Endothelial cell of umbilical vein (primary cell): ENCODE data around the gene PTPN14. TPM values are rescaled to one million over a fixed set of nuclear protein-coding genes. Genes with fewer than 3 reads are reported as not detected.

Experiments
- BruUV-seq: library from RNA; stranded (reverse); fragments of 400-500 nt; replicated peaks from 2 replicates; lab custom pipeline; 2021; lab: Mats Ljungman, UMichigan
- CTCF ChIA-PET: fragments of 300-600, 350-600 bp; sonication (Branson Sonifier 250); formaldehyde crosslinking; loops from one replicate; lab custom pipeline; 2021; ENCODE audit warnings: antibody characterized with exemption, inconsistent platforms; lab: Charles Lee
- POLR2A ChIA-PET: fragments of 300-600, 350-600 bp; sonication (Branson Sonifier 250); formaldehyde crosslinking; loops from one replicate; lab custom pipeline; 2021; ENCODE audit warnings: antibody characterized with exemption, inconsistent platforms; lab: Charles Lee
- DNase-seq: peaks from one replicate; pipeline ENCODE4 v3.0.0-alpha.2; 2011; ENCODE audit warnings: low read depth, low spot score
- FAIRE-seq: peaks from 2 replicates; lab custom pipeline; 2011; peaks lifted over from hg19 to GRCh38; lab: Jason Lieb, UNC
- H2AFZ ChIP-seq: 2 replicates; pipeline ENCODE4 v1.6.0; 2012; ENCODE audit warnings: low read depth, low read length, control low read depth, inconsistent platforms
- H3K27ac ChIP-seq: 2 replicates; pipeline ENCODE4 v1.5.1; 2011; ENCODE audit warnings: low read depth, mild to moderate bottlenecking, control low read depth, low read length, moderate library complexity; ENCODE audit not compliant: insufficient read depth
- H3K27me3 ChIP-seq, 2 experiments: 2 replicates each; pipeline versions ENCODE4 v1.6.0 to v1.6.1; 2011; ENCODE audit warnings: low read length in 2 of 2, mixed read lengths in 1 of 2; ENCODE audit not compliant: control insufficient read depth in 2 of 2, insufficient read depth in 2 of 2
- H3K36me3 ChIP-seq, 2 experiments: 2 replicates in 1 of 2; 3 replicates in 1 of 2; pipeline ENCODE4 v1.5.1; 2011; ENCODE audit warnings: low read length in 2 of 2, mild to moderate bottlenecking in 1 of 2, moderate library complexity in 1 of 2; ENCODE audit not compliant: control insufficient read depth in 2 of 2, insufficient read depth in 2 of 2; ENCODE audit errors: extremely low read depth in 1 of 2
- H3K4me1 ChIP-seq: 3 replicates; pipeline ENCODE4 v1.5.1; 2011; ENCODE audit warnings: mild to moderate bottlenecking, low read length; ENCODE audit not compliant: control insufficient read depth, insufficient read depth; ENCODE audit errors: extremely low read depth
- H3K4me2 ChIP-seq: 2 replicates; pipeline ENCODE4 v1.6.1; 2011; ENCODE audit warnings: low read length, control low read depth, mixed read lengths; ENCODE audit not compliant: insufficient read depth
- H3K4me3 ChIP-seq, 3 experiments: fragments of 200-600 bp in 1 of 3; sonication (generic), shearing (Covaris generic) in 1 of 3; replicated peaks in 1 of 3; 2 replicates each; pipeline ENCODE4 v1.5.1; 2011 to 2016; ENCODE audit warnings: control low read depth in 3 of 3, low read length in 3 of 3, mild to moderate bottlenecking in 2 of 3, inconsistent platforms in 1 of 3, low read depth in 1 of 3, moderate library complexity in 1 of 3; ENCODE audit not compliant: insufficient read depth in 1 of 3
- H3K79me2 ChIP-seq: 2 replicates; pipeline ENCODE4 v1.6.0; 2012; ENCODE audit warnings: low read length, inconsistent platforms; ENCODE audit not compliant: control insufficient read depth, insufficient read depth
- H3K9ac ChIP-seq: replicated peaks from 2 replicates; pipeline ENCODE3; 2011; ENCODE audit warnings: low read length, control low read depth; ENCODE audit not compliant: insufficient read depth; ENCODE audit errors: extremely low read depth
- H3K9me1 ChIP-seq: replicated peaks from 3 replicates; pipeline ENCODE4 v1.6.0; 2011; ENCODE audit warnings: mild to moderate bottlenecking, low read length; ENCODE audit not compliant: control insufficient read depth, insufficient read depth; ENCODE audit errors: extremely low read depth
- H3K9me3 ChIP-seq: replicated peaks from 2 replicates; pipeline ENCODE4 v1.5.1; 2012; ENCODE audit warnings: low read length, inconsistent platforms; ENCODE audit not compliant: control insufficient read depth, insufficient read depth
- H4K20me1 ChIP-seq: replicated peaks from 2 replicates; pipeline ENCODE3; 2011; ENCODE audit warnings: mild to moderate bottlenecking, low read length; ENCODE audit not compliant: control insufficient read depth, insufficient read depth; ENCODE audit errors: extremely low read depth
- EZH2 ChIP-seq: IDR thresholded peaks from 2 replicates; pipeline ENCODE4 v1.6.1; 2012; ENCODE audit warnings: borderline replicate concordance, low read depth, mild to moderate bottlenecking, moderate library complexity, low read length, inconsistent platforms; ENCODE audit not compliant: severe bottlenecking
- FOS ChIP-seq: IDR thresholded peaks from 2 replicates; pipeline ENCODE4 v1.6.1; 2011; ENCODE audit warnings: mild to moderate bottlenecking, low read length, moderate library complexity, borderline replicate concordance; ENCODE audit not compliant: insufficient read depth
- GATA2 ChIP-seq: IDR thresholded peaks from 2 replicates; pipeline ENCODE4 v1.7.0; 2011; ENCODE audit warnings: low read depth, mild to moderate bottlenecking, moderate library complexity, mixed read lengths, low read length; ENCODE audit not compliant: insufficient read length, insufficient read depth
- JUN ChIP-seq: IDR thresholded peaks from 2 replicates; pipeline ENCODE4 v1.6.1; 2011; ENCODE audit warnings: borderline replicate concordance, low read depth; ENCODE audit not compliant: insufficient read length, insufficient read depth
- MYC ChIP-seq: IDR thresholded peaks from one replicate; pipeline ENCODE4 v1.6.1; 2011; ENCODE audit warnings: mild to moderate bottlenecking, low read depth, low read length
- POLR2A ChIP-seq: IDR thresholded peaks from 2 replicates; pipeline ENCODE4 v1.6.1; 2012; ENCODE audit warnings: low read depth, mild to moderate bottlenecking, control low read depth, low read length
- POLR2AphosphoS5 ChIP-seq: IDR thresholded peaks from 2 replicates; pipeline ENCODE4 v1.6.1; 2012; ENCODE audit warnings: low read depth, mild to moderate bottlenecking, control low read depth, low read length, moderate library complexity; ENCODE audit not compliant: insufficient read depth
- dilution Hi-C: fragments of 300-500 bp; cut with MboI; formaldehyde crosslinking; loops from one replicate; pipeline ENCODE4 v1.15.0; 2019; ENCODE audit warnings: low sequenced_read_pairs; ENCODE audit not compliant: extremely low pct_ligation_motif_present
- intact Hi-C: fragments of 100-400 bp; cut with micrococcal nuclease; formaldehyde crosslinking; loops from one replicate; pipeline ENCODE4 v1.10.0; 2022
- polyA plus RNA-seq, 4 experiments: library from polyadenylated mRNA; depleted of rRNA in 3 of 4; stranded (reverse) in 3 of 4; unstranded in 1 of 4; fragments of >200 nt; gene quantifications; 2 replicates each; pipeline versions ENCODE4 v1.2.1 to v1.2.3, GENCODE V29; 2011 to 2012; ENCODE audit warnings: missing spikeins in 1 of 4
- total RNA-seq: library from RNA; stranded (reverse); gene quantifications from 2 replicates; pipeline ENCODE4 v1.2.3, GENCODE V29; 2021
- TF ChIP-seq, protein P1 (sequence below): IDR thresholded peaks from 2 replicates; pipeline ENCODE4 v1.6.1; 2011; ENCODE audit not compliant: insufficient read depth, insufficient read length
- TF ChIP-seq, protein P2 (sequence below), 2 donors: IDR thresholded peaks; 1 replicate in 1 of 2; 2 replicates in 1 of 2; pipeline ENCODE4 v1.5.1; 2011; ENCODE audit warnings: low read length in 2 of 2, mild to moderate bottlenecking in 2 of 2, moderate library complexity in 2 of 2, control low read depth in 1 of 2, inconsistent platforms in 1 of 2, low read depth in 1 of 2; ENCODE audit not compliant: insufficient read depth in 1 of 2; ENCODE audit errors: extremely low read depth in 1 of 2

The PTPN14 gene
- total and polyA plus RNA-seq, 2 donors (not counting 3 experiments of a cell fraction or from before 2014, with no cell fraction given) = 18.5 to 93.0 TPM

- Histone ChIP-seq H3K36me3 (no peaks in the 10 kb centered on the region), H3K4me2 (no peak overlapping the region), H3K9me3 (no peaks in the 10 kb centered on the region), H4K20me1 (no peaks in the 10 kb centered on the region), H3K79me2 (peaks cover 60% of the 10 kb centered on the region), H3K9me1 (no peaks in the 10 kb centered on the region), H3K4me1 (peaks cover 17% of the 10 kb centered on the region), H3K4me3 (no peak overlapping the region), H3K27ac (no peak overlapping the region), H3K27me3 (no peaks in the 10 kb centered on the region), H3K9ac (no peak overlapping the region), H2AFZ (no peak overlapping the region)
- intact Hi-C loops = no loop called here
- no TSS peak for BruUV-seq
- dilution Hi-C loops = no loop called here
- DNase-seq (no peak), FAIRE-seq (no peak)
- ChIA-PET CTCF (no interaction called here), POLR2A (interaction anchor here (0.7 kb wide), 2 partner anchors 31 to 119 kb away, joined by 3 to 4 read pairs; no protein-coding TSS in a partner anchor)
- TF ChIP-seq, protein P1, sequence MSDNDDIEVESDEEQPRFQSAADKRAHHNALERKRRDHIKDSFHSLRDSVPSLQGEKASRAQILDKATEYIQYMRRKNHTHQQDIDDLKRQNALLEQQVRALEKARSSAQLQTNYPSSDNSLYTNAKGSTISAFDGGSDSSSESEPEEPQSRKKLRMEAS = no peak
- TF ChIP-seq POLR2A (no peak), JUN (no peak), EZH2 (no peak)
- TF ChIP-seq, protein P2, sequence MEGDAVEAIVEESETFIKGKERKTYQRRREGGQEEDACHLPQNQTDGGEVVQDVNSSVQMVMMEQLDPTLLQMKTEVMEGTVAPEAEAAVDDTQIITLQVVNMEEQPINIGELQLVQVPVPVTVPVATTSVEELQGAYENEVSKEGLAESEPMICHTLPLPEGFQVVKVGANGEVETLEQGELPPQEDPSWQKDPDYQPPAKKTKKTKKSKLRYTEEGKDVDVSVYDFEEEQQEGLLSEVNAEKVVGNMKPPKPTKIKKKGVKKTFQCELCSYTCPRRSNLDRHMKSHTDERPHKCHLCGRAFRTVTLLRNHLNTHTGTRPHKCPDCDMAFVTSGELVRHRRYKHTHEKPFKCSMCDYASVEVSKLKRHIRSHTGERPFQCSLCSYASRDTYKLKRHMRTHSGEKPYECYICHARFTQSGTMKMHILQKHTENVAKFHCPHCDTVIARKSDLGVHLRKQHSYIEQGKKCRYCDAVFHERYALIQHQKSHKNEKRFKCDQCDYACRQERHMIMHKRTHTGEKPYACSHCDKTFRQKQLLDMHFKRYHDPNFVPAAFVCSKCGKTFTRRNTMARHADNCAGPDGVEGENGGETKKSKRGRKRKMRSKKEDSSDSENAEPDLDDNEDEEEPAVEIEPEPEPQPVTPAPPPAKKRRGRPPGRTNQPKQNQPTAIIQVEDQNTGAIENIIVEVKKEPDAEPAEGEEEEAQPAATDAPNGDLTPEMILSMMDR (IDR thresholded peaks at IDR 0.05; ENCODE audit: extremely low read depth in 1 of 2, insufficient read depth in 1 of 2, low read depth in 1 of 2, low read length in 2 of 2) = no peak
These were observed 115.5 kb downstream of the PTPN14 start for GRCh38 chr1:214435867-214436266.

DNA sequence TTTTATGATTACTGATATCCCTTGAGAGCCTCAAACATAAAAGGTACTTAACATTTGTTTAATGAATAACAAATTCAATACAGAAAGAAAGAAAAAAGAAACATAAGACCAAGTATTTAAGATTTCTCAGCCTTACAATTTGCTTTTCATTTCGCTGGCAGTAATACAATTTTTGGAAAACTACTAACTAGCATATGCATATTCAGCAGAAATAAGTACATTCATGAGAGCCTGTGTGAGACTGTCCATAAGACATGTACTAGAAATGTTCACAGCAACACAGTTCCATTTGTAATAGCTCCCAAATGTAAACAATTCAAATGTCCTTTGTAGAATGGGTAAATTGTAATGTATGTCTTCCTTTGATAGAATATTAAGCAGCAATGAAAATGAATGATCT lies 119.2 kb downstream of the PTPN14 start:
- peaks cover 36% of the 10 kb centered on the region for H3K4me1 ChIP-seq
- H2AFZ ChIP-seq = no peak overlapping the region
- ChIA-PET POLR2A (no interaction called here), CTCF (no interaction called here)
- no peaks in the 10 kb centered on the region for H3K9me1 ChIP-seq
- H3K9ac ChIP-seq = no peak overlapping the region
- no peaks in the 10 kb centered on the region for H3K36me3 ChIP-seq
- DNase-seq = no peak
- no peak overlapping the region for H3K27ac ChIP-seq
- TF ChIP-seq, protein P1 = no peak
- TF ChIP-seq POLR2AphosphoS5 (no peak), FOS (no peak), MYC (no peak), JUN (no peak), EZH2 (no peak), GATA2 (no peak), POLR2A (no peak)
- TF ChIP-seq, protein P2 (IDR thresholded peaks at IDR 0.05; ENCODE audit: extremely low read depth in 1 of 2, insufficient read depth in 1 of 2, low read depth in 1 of 2, low read length in 2 of 2) = no peak
- intact Hi-C loops (no loop called here), dilution Hi-C loops (no loop called here)
- no peak overlapping the region for H3K4me2 ChIP-seq
- FAIRE-seq = no peak
- no peak overlapping the region for H3K4me3 ChIP-seq
- BruUV-seq = no TSS peak
- H3K79me2 ChIP-seq = peaks cover 54% of the 10 kb centered on the region
- no peaks in the 10 kb centered on the region for H3K9me3 ChIP-seq
- H3K27me3 ChIP-seq = no peaks in the 10 kb centered on the region
- no peaks in the 10 kb centered on the region for H4K20me1 ChIP-seq
